ENCODE measurements around the gene TMEM134.

- TF ChIP-seq CTCF (IDR thresholded peaks at IDR 0.05; ENCODE audit: insufficient read depth, low read depth, low read length): no peak
- no peak for TF ChIP-seq EZH2 (IDR thresholded peaks at IDR 0.05; ENCODE audit: insufficient read depth, low read length)
Measured at GRCh38 chr11:67457453-67457852, 11.6 kb downstream of the TMEM134 start.
